HG02973 (cell line): ENCODE measurements around the gene CASS4.
"Not testable (repeated sequence)": the region's sequence is repeated elsewhere in the genome, so short reads cannot be mapped to it uniquely, and the experiment has no call there.

Experiments used
- ATAC-seq: cut with Tn5 transposase; IDR thresholded peaks from one replicate; pipeline ENCODE4 v1.9.1; 2021; ENCODE audit warnings: moderate library complexity; ENCODE audit not compliant: unreplicated experiment

Gene CASS4, protein sequence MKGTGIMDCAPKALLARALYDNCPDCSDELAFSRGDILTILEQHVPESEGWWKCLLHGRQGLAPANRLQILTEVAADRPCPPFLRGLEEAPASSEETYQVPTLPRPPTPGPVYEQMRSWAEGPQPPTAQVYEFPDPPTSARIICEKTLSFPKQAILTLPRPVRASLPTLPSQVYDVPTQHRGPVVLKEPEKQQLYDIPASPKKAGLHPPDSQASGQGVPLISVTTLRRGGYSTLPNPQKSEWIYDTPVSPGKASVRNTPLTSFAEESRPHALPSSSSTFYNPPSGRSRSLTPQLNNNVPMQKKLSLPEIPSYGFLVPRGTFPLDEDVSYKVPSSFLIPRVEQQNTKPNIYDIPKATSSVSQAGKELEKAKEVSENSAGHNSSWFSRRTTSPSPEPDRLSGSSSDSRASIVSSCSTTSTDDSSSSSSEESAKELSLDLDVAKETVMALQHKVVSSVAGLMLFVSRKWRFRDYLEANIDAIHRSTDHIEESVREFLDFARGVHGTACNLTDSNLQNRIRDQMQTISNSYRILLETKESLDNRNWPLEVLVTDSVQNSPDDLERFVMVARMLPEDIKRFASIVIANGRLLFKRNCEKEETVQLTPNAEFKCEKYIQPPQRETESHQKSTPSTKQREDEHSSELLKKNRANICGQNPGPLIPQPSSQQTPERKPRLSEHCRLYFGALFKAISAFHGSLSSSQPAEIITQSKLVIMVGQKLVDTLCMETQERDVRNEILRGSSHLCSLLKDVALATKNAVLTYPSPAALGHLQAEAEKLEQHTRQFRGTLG

GRCh38 chr20:56411759-56412472 is at the start of gene CASS4:
Gene CASS4, plus strand, starts transcription at chr20:56412260. Its CDS starts 199 bp downstream, at chr20:56412459.
- no peak for ATAC-seq

DNA sequence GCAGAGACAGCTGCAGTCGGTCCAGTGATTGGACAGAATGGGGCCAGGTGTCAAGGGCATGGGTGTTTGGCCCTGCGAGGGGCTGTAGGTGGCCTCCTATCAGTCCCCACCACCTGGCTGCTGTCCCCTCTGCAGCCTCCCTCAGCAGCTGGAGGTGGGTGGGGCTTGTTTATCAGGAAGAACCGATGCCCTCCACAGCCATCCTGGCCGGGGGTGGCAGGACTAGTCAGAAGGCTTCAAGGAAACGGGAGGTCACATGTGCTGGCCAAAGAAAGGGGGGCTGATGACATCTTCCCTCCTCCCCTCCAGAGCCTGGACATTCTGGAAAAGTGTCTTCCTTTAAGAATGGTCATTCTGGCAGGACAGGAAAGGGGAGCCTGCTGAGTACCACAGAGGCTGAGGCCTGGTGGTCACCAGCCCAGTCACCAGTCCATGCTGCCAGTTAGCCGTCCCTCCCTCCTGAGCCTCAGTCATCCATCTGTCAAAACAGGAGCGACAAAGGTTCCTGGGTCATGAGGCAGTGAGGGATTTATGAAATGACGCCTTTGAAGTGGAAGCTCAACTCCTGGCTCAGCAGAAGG is 49.1 kb upstream of the CASS4 start:
- no peak for ATAC-seq

- no peak for ATAC-seq
Observed at GRCh38 chr20:56363491-56363890, 48.6 kb upstream of the CASS4 start.

DNA sequence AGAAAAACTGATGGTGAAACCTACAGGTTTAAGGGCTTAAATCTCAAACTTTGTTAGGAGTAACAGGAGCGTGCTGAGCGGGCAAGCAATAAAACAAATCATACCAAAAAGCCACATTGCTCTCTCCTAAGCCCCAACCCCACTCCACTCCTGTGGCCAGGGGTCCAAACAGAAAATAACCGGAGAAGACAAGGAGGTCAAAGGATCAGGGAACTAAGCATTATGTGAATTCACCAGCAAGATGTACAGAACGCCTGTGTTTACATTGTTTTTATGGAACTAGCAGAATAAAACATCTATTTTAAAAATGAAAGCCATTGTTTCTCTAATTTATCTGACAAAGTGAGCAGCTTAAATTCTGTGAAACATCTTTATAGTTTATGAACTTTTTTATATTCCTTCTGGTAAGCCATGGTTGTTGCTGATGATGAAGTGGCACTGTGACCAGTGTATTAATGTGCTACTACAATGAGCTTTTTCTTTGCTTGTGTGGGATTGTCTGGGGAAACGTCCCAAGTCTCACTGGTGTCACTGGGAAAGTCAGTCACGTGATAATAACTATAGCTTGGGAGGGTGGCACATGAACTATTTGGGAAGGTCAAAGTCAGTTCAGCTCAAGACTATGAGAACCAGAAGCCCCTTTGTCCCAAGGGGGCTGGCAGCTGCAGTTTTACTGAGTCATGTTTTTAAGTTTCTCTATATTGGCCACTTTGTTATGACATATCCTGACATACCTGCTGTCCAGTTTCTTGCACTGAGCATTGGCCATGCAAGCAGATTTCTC is 43.5 kb upstream of the CASS4 start:
- no peak for ATAC-seq

GRCh38 chr20:56369179-56369578 is 42.9 kb upstream of the CASS4 start:
- ATAC-seq, result no peak

DNA sequence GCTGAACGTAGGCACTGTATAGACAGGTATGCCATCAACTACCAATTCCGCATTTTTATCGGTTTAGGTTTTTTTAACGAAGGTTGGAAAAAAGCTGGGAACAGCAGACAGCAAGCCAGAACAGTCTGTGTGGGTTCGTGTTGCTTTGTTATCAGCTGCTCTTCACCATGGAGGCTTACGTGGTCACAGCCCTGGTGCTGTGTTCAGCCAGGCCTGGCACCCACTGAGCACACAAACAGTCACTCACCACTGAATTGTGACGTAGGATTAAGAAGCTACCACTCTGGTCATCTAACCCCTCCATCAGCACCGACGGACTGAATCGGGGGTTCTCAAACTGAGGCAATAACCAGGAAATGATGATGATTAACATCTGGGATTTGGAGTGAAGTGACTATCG is 40.1 kb upstream of the CASS4 start:
- no peak for ATAC-seq

GRCh38 chr20:56372850-56373249 is 39.2 kb upstream of the CASS4 start:
- no peak for ATAC-seq

DNA sequence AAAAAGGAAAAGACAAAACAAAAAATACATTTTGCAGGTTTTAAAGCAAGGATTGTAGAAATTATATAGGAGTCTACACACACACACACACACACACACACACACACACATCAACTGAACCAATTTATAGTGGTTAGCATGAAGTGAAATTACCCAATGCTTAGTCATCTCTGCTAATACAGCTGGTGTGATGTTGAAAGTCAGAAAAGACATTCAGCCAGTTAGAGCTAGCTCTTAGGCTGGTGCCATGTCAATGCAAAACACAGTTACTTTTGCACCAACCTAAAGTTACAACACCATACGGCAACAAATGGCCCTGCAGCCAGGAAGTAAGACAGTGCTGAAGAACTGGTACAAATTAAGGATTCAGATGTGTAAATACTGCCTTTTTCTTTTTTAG is 38.1 kb upstream of the CASS4 start:
- ATAC-seq, result no peak

DNA sequence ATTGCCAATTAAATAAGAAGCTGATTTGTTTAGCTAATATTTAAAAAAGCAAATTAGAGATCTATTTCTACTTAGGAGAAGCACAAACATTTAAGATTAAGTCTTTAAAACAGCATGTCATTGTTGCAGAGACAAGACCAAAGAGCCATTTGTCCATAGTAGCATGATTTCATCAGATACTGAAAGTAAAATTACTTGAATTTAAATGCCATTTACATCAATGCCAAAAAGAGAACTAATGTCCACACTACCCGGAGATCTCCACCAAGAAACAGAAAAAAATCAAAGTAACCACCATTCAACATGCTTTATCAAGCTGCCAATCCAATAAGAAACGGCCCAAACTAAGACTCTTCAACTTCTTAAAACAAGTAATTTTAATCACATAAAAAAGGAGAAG is 35.7 kb upstream of the CASS4 start:
- ATAC-seq, result no peak

GRCh38 chr20:56378386-56378785 is 33.7 kb upstream of the CASS4 start:
- ATAC-seq, result no peak

GRCh38 chr20:56380375-56380774 is 31.7 kb upstream of the CASS4 start:
- ATAC-seq, result no peak

GRCh38 chr20:56381501-56381900 is 30.6 kb upstream of the CASS4 start:
- ATAC-seq, result no peak

DNA sequence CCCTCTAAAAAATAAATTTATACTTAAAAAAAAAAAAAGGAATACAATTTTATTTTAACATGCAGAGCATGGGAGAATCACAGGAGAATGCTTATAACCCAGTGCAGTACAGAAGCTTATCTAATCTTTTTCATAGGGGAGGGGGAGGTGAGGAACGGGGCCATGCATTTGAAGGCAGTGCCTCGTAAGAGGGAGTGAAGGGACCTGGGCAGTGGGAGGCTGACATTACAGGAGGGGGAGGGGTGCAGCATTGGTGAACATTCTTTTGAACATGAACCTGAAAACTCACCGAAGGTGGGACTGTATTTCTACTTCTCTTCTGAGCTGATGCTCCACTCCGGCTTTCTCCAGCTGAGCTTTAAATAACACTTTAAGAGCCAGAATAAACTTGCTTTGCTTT is 29.4 kb upstream of the CASS4 start:
- ATAC-seq, result no peak

DNA sequence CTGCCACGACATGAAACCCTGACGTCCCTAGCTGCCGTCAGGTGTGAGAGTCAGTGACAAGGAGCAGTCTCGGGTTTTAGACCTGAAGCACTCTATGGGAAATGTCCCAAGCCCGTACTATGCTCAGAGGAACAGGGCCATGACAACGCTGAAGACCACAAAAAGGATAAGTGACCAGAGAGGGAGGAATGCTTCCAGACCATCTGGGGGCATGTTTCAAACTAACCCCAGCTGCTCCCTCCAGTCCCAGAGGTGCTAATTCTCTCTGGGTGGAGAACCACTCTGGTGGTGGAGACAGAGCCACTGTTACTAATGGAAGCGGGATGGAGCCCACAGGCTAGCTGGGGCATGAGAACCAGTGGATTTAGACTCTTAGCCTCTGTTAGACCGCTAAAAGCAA is 28.7 kb upstream of the CASS4 start:
- ATAC-seq, result no peak

DNA sequence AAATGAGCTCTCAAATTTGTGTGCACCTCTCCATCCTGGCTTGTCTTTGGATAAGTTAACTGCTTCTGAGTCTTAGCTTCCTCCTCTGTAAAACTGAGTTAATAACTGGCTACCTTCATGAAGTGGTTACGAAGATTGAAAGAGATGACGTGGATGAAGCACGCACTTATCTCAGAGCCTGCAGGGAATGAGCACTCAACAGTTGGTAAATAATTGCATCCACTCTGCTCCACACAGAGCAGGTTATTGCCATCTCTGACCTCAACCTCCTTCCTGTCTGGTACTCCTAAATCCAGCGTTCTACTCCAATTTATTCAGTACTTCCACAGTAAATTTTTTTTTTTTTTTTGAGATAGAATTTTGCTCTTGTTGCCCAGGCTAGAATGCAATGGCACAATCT is 26.9 kb upstream of the CASS4 start:
- no peak for ATAC-seq

- ATAC-seq, result no peak
Observed at GRCh38 chr20:56386219-56386618, 25.8 kb upstream of the CASS4 start.

GRCh38 chr20:56388882-56389281 is 23.2 kb upstream of the CASS4 start:
- no peak for ATAC-seq

GRCh38 chr20:56389807-56390206 is 22.3 kb upstream of the CASS4 start:
- no peak for ATAC-seq

DNA sequence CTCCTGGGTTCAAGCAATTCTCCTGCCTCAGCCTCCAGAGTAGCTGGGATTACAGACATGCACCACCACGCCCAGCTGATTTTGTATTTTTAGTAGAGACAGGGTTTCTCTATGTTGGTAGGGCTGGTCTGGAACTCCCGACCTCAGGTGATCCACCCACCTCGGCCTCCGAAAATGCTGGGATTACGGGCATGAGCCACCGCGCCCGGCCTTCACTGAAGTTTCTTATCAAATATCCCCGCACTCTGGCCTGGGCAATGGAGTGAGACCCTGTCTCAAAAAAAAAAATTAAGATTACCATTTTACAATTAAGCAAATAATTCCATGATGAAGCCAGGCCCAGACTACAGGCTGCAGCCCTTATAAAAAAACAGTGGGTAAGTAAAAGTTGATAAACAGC is 21.7 kb upstream of the CASS4 start:
- ATAC-seq, result not testable (repeated sequence)

DNA sequence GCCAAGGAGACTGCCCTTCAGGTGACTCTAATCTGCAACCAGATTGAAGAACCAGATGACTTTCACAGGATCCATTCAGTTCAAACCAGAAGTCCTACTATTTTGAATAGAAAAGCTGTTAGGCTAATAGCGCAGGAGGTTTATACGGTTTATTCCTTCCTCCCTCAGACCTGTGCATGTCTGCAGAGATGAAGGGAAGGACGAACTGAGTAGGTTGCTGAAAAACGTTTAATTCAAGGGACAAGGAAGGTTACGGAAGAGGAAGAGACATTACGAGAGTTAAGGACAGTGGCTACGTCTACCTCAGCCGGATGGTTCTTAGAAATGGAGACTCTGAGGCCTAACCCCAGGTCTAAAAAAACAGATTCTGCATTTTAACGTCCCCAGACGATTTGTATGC is 21.0 kb upstream of the CASS4 start:
- ATAC-seq, result no peak
